GM12872 (cell line): Measurements from ENCODE around the gene RAB8A.

Experiments
- TF ChIP-seq, protein P1 (sequence below): IDR thresholded peaks from 3 replicates; pipeline ENCODE4 v1.5.1; 2011; ENCODE audit warnings: low read depth, mild to moderate bottlenecking, low read length, moderate library complexity; ENCODE audit not compliant: insufficient read depth

Gene RAB8A

DNA sequence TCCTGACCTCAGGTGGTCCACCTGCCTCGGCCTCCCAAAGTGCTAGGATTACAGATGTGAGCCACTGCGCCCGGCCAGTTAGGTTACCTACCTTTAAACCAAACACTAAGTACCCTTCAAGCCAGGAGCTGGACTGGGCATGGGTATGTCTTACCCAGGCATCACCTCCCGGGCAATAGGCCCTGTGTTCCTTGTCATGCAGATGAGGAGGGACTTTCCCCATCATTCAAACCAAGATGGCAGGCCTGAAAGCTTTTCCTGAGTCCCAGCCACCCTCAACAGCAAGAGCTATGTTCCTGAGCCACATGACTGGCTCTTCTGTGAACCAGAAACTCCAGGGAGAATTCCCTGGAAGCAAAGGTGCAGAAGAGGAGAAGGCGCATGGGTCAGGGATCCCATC, 9.5 kb downstream of the RAB8A start:
- TF ChIP-seq, protein P1, sequence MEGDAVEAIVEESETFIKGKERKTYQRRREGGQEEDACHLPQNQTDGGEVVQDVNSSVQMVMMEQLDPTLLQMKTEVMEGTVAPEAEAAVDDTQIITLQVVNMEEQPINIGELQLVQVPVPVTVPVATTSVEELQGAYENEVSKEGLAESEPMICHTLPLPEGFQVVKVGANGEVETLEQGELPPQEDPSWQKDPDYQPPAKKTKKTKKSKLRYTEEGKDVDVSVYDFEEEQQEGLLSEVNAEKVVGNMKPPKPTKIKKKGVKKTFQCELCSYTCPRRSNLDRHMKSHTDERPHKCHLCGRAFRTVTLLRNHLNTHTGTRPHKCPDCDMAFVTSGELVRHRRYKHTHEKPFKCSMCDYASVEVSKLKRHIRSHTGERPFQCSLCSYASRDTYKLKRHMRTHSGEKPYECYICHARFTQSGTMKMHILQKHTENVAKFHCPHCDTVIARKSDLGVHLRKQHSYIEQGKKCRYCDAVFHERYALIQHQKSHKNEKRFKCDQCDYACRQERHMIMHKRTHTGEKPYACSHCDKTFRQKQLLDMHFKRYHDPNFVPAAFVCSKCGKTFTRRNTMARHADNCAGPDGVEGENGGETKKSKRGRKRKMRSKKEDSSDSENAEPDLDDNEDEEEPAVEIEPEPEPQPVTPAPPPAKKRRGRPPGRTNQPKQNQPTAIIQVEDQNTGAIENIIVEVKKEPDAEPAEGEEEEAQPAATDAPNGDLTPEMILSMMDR = no peak

DNA sequence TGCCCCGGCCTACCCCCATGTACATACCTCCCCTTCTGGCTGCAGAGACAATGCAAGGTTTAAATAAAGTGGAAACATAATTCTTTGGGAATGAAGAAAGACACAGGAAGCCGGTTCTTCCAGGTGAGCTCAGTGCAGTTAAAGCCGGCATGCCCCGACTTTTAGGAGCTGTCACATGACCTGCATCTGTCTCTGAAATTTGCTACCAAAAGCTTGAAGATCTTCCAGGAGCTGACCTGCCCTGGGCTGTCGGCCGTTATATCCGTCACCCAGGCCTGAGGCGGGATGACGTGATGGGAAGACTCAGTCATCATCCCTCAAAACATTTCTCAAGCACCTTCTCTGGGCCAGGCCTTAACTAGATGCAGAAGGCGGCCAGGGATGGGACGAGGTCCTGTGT, 10.3 kb downstream of the RAB8A start:
- TF ChIP-seq, protein P1 = no peak

DNA sequence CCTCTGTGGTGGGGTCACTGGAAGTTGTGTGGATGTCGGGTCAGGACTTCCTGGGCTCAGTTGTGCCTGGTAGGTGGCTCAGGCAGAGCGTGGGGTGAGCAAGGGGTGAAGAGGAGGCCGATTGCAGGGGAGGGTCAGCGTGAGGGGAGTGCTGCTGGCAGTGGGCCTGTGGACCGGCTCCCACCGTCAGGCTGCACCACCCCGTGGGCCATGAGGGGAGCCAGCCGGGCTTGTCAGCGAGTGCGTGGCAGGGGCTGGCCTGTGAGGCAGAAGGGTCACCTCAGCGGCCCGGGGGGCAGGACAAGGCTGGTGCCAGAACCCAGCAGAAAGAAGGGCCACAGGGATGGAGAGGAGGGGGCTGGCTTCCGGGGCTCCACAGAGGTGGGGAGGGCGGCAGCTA, 13.3 kb downstream of the RAB8A start:
- TF ChIP-seq, protein P1 = no peak

DNA sequence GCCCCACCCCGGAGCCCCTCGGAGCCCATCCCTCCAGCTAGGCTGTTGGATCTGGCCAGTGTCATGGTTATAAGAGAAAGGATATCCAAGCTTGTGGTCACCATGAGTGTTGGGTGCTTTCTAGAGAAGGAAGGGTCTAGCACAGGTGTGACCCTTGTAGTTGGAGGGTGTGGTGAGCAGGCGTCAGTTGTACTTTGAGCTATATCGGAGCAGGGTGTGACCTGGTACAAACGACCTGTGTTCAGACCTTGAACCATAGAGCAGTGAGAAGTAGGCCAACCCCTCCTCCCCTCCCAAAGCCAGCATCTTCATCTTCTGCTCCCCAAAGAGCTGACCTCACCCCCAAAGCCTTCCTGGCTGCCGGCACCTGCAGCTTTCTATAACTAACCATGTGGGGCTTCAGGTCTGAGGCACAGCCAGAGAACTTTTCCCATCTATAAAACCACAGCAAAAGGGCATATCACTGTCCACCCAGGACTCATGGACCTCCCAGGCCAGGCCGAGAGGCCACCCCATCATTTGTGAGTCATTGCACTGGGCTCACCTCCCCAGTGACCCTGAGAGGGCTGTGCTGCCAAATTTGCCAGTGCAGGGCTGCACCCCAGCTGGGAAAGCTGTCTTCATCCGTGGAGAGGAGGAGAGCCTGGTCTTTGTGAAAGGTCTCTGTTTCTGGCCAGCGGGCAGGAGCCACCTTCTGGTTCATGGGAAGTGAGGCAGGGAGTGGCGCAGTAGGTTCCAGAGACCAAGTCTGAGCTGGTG, 14.2 kb downstream of the RAB8A start:
- TF ChIP-seq, protein P1 = no peak

DNA sequence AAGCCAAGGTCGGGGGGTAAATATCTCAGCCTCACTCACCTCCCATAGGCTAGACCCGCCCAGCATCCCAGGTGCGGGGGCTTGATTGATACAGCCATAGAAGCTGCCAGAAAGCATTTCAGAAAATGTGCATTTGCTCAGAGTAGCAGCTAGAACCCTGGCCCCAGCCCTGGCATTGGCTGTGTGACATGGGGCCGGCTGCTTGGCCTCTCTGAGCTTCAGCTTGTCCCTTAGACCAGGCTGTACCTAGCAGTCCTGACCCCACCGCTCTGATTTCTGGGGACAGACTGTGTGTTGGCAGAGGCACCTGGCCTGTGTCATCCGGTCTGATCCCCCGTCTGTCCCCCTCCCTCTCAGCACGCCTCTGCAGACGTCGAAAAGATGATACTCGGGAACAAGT, 15.4 kb downstream of the RAB8A start:
- TF ChIP-seq, protein P1 = no peak

DNA sequence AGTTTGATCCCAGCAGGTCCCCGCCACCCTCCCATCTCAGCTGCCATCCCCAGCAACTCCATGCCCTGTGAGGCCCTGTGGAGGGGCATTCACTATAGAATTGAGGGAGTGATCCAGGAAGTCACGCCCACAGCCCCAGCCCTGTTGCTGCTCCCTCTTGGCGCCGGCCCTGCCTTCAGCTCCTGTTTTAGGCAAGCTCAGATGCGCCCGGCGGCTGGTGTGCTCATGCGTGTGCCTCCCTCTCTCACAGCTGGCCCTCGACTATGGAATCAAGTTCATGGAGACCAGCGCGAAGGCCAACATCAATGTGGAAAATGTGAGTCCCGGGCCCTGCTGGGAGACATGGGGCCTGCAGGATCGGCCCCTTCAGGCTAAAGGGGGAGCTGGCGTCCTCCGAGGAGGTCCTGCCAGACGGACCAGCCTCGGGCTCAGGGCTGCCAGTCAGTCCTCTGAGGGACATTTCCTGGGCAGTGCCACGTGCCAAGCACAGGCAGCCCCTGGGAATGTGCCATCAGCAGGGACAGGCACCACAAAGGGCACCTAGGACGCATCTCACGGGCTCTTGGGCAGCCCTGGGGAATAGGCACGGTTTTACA, 16.2 kb downstream of the RAB8A start:
- TF ChIP-seq, protein P1 = no peak

DNA sequence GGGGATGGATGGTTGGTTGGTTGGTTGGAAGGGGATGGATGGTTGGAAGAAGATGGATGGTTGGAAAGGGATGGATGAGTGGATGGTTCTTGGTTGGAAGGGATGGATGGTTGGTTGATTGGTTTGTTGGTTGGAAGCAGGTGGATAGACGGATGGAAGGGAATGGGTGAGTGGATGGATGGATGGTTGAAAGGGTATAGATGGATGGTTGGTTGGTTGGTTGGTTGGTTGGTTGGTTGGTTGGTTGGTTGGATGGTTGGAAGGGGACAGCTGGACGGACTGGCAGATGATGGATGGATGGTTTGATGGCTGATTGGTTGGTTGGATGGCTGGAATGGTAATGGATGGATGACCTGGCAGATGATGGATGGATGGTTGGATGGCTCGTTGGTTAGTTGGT, 20.0 kb downstream of the RAB8A start:
- TF ChIP-seq, protein P1 = no peak
